Gastroesophageal sphincter (tissue), 4 donors: ENCODE results near the gene DUOX2. TPM values are rescaled to one million over a fixed set of nuclear protein-coding genes. Genes with fewer than 3 reads are reported as not detected.

ENCODE experiments used
- ATAC-seq: fragments of 150-250 bp; one replicate; pipeline ENCODE4 v1.9.1; 2016; ENCODE audit warnings: mild to moderate bottlenecking, moderate library complexity
- H3K27ac ChIP-seq, 4 donors: fragments of 200-600 bp; sonication (generic) in 3 of 4; 1 replicate in 3 of 4; 2 replicates in 1 of 4; pipeline ENCODE4 v1.5.1; 2016 to 2019
- H3K27me3 ChIP-seq: fragments of 200-600 bp; sonication (generic); one replicate; pipeline ENCODE4 v1.5.1; 2019
- H3K36me3 ChIP-seq, 2 donors: fragments of 200-600 bp; sonication (generic); one replicate each; pipeline ENCODE4 v1.5.1; 2019; ENCODE audit warnings: control low read depth in 1 of 2
- H3K4me1 ChIP-seq, 3 donors: fragments of 200-600 bp; sonication (generic); 1 replicate in 2 of 3; 2 replicates in 1 of 3; pipeline ENCODE4 v1.5.1; 2016 to 2019; ENCODE audit warnings: control low read depth in 2 of 3
- H3K4me3 ChIP-seq, 2 donors: fragments of 200-600 bp; sonication (generic); one replicate each; pipeline ENCODE4 v1.5.1; 2019; ENCODE audit warnings: mild to moderate bottlenecking in 1 of 2, moderate library complexity in 1 of 2
- H3K9me3 ChIP-seq, 3 donors: fragments of 200-600 bp; sonication (generic); one replicate each; pipeline ENCODE4 v1.5.1; 2017 to 2019; ENCODE audit warnings: control low read depth in 2 of 3
- EP300 ChIP-seq: sonication (generic); formaldehyde crosslinking; IDR thresholded peaks from one replicate; pipeline ENCODE4 v1.6.1; 2017; ENCODE audit warnings: antibody characterized with exemption, mild to moderate bottlenecking
- POLR2A ChIP-seq, 2 donors: fragments of 450-650 bp; IDR thresholded peaks; one replicate each; pipeline ENCODE4 v1.6.1; 2017; ENCODE audit warnings: antibody characterized with exemption in 2 of 2, mild to moderate bottlenecking in 2 of 2, moderate library complexity in 1 of 2
- POLR2AphosphoS5 ChIP-seq: sonication (generic); formaldehyde crosslinking; IDR thresholded peaks from one replicate; pipeline ENCODE4 v1.6.1; 2017; ENCODE audit warnings: antibody characterized with exemption
- WGBS, 2 donors: methylation state at CpG; one replicate each; pipeline ENCODE4 v1.1.5; 2018; ENCODE audit warnings: low coverage in 1 of 2; 5-methylcytosine and 5-hydroxymethylcytosine counted together
- total RNA-seq, 4 donors: library from RNA; depleted of rRNA; stranded (reverse); fragments of >200 nt; gene quantifications; one replicate each; pipeline ENCODE4 v1.1.0, GENCODE V29; 2016
- TF ChIP-seq, protein P1 (sequence below), 4 experiments: fragments of 200-600 bp in 2 of 4; fragments of 450-650 bp in 2 of 4; sonication (generic) in 1 of 4; IDR thresholded peaks; one replicate each; pipeline ENCODE4 v1.5.1; 2017 to 2019; ENCODE audit warnings: antibody characterized with exemption in 4 of 4, mild to moderate bottlenecking in 2 of 4, moderate library complexity in 2 of 4

DUOX2 gene
- total RNA-seq, 4 donors from 2014 or later = 0.13 to 1.5 (median 0.54) TPM

DNA sequence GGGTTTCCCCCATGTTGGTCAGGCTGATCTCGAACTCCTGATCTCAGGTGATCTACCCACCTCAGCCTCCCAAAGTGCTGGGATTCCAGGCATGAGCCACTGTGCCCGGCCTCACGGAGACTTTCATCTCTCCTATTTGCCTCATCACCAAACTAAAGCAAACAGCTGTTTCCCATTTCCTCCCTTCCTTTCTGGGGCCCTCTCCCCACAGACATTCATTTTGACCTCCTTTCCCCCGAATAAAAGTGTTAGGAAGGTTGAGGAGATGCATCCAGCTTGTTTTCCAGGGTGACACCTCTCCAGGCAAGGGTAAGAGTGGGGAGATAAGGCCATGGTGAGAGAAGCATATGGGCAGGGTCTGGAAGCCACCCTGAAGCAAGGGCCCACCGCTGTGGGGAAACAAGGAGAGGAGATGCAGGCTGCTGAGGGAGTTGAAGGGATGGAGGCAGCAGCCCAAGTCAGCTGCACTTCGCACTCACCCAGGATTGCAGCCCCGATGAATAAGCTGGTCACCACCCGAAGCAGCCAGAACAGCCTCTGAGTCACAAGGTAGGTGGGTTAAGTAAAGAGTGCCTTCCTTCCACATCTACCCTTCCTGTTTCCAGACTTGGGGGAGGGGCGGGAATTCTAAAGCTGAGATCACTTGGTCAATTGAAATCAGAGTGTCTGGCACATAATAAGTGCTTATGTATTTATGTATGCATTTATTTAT is 7.9 kb upstream of the DUOX2 start:
- H3K27me3 ChIP-seq = peaks cover 97% of the 10 kb centered on the region
- no peak overlapping the region for H3K4me3 ChIP-seq
- ATAC-seq = no peak
- no peaks in the 10 kb centered on the region for H3K9me3 ChIP-seq
- peaks cover 0 to 13% (median 7%) of the 10 kb centered on the region in 3 donors for H3K4me1 ChIP-seq
- 45 to 65% methylated on average over 5 to 8 of the region's 9 CpGs for WGBS, 2 donors
- H3K27ac ChIP-seq = no peak overlapping the region
- TF ChIP-seq EP300 (no peak), POLR2AphosphoS5 (no peak), POLR2A (IDR thresholded peaks at IDR 0.05) (no peak)
- TF ChIP-seq, protein P1, sequence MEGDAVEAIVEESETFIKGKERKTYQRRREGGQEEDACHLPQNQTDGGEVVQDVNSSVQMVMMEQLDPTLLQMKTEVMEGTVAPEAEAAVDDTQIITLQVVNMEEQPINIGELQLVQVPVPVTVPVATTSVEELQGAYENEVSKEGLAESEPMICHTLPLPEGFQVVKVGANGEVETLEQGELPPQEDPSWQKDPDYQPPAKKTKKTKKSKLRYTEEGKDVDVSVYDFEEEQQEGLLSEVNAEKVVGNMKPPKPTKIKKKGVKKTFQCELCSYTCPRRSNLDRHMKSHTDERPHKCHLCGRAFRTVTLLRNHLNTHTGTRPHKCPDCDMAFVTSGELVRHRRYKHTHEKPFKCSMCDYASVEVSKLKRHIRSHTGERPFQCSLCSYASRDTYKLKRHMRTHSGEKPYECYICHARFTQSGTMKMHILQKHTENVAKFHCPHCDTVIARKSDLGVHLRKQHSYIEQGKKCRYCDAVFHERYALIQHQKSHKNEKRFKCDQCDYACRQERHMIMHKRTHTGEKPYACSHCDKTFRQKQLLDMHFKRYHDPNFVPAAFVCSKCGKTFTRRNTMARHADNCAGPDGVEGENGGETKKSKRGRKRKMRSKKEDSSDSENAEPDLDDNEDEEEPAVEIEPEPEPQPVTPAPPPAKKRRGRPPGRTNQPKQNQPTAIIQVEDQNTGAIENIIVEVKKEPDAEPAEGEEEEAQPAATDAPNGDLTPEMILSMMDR (IDR thresholded peaks at IDR 0.05) = no peak
- H3K36me3 ChIP-seq = no peaks in the 10 kb centered on the region

DNA sequence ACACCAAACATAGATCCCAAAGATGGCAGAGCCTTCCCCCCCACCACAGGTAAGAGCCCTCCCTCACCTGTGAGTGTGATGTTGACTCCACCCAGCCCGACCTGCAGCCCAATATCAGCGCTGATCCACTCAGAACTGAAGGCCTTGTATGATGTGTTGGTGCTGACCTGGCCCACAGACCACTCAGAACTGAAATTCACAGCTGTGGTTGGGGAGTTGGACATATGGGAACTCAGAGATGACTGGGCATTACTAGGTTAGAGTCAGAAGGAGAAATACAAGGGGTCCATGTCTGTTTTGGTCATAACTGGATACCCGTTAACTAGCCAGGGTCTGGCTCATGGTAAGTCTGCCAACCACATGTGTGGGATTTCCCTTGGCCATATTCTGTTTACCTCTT is 7.0 kb upstream of the DUOX2 start:
- H3K36me3 ChIP-seq = no peaks in the 10 kb centered on the region
- ATAC-seq = no peak
- H3K4me3 ChIP-seq = no peak overlapping the region
- no peaks in the 10 kb centered on the region for H3K9me3 ChIP-seq
- H3K4me1 ChIP-seq = peaks cover 0 to 21% (median 12%) of the 10 kb centered on the region in 3 donors
- WGBS, 2 donors = 67 to 100% methylated on average over 1 of the region's 3 CpGs
- no peak overlapping the region for H3K27ac ChIP-seq
- TF ChIP-seq, protein P1 (IDR thresholded peaks at IDR 0.05) = no peak
- TF ChIP-seq POLR2AphosphoS5 = no peak
- no peak for TF ChIP-seq EP300
- no peak for TF ChIP-seq POLR2A (IDR thresholded peaks at IDR 0.05)
- peaks cover 97% of the 10 kb centered on the region for H3K27me3 ChIP-seq

DNA sequence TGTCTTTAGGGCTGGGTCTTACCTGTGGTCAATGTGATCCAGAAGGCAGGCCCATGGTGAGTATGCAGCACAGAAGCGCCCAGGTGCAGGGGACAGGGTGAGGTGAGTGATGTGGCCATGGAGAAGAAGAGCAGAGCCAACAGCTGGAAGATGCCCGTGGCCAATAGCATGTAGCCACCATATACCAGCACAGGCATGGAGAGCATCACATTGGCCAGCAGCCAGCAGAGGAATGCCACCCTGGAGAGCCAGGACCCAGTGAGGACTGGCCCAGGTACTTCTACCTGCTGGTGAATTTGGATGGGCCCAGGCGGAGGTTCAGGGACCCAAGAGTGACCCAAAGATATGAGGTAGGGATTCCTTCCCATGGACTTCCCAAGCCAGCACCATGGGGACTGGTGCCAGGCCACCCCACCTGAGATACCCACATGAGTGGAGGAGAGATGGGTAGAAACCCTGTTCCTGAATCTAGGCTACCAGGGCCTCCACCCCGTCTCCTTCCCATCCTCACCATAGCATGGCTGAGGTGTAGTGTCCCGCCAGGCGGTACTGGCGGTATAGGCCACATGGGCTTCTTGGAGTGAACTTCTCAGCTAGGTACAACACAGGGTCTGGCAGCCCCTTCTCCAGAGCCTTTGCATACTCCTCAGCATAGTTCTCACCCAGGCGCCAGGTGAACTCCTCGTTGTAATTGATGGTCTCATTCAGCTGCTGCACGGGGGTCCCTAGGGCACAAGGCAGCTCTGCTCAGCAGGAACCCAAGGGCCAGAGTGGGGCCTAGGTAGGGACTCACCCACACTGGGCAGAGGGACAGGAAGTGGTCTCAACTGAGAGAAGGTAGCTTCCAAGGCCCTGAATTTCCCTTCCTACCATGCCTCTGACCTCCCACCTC is 6.4 kb upstream of the DUOX2 start:
- Histone ChIP-seq H3K27me3 (peaks cover 97% of the 10 kb centered on the region), H3K27ac (no peak overlapping the region), H3K4me1 (peaks cover 0 to 21% (median 12%) of the 10 kb centered on the region in 3 donors), H3K36me3 (no peaks in the 10 kb centered on the region), H3K9me3 (no peaks in the 10 kb centered on the region), H3K4me3 (no peak overlapping the region)
- TF ChIP-seq POLR2A (IDR thresholded peaks at IDR 0.05) (no peak), POLR2AphosphoS5 (no peak), EP300 (no peak)
- TF ChIP-seq, protein P1 (IDR thresholded peaks at IDR 0.05) = no peak
- whole genome bisulfite sequencing, 2 donors = 89 to 96% methylated on average over 3 to 4 of the region's 10 CpGs
- no peak for ATAC-seq

DNA sequence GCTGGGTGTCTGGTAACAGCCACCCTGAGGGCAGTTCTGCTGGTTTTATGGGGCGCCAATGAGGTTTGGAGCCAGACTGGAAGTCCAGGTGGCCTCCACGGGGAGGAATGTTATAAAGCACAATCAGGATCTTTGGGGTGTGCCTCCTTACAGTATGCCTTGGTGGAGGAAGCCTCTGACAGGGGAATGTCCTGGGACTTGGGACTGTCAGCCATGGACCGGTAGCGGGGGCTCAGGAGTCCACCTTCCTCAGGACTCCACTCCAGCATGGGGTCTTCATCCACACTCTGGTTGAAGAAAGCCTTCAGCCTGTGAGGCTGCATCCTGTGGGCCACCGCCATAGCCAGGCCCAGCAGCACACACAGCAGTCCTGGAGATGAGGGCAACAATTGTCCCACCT is 5.0 kb upstream of the DUOX2 start:
- 60% methylated on average over 1 of the region's 5 CpGs; no CpG with 5 or more reads in 1 of the 2 donors for WGBS, 2 donors
- Histone ChIP-seq H3K4me3 (no peak overlapping the region), H3K9me3 (no peaks in the 10 kb centered on the region), H3K27me3 (peaks cover 97% of the 10 kb centered on the region), H3K27ac (no peak overlapping the region), H3K36me3 (no peaks in the 10 kb centered on the region), H3K4me1 (peaks cover 0 to 29% (median 15%) of the 10 kb centered on the region in 3 donors)
- no peak for ATAC-seq
- TF ChIP-seq POLR2AphosphoS5 (no peak), POLR2A (IDR thresholded peaks at IDR 0.05) (no peak), EP300 (no peak)
- TF ChIP-seq, protein P1 (IDR thresholded peaks at IDR 0.05) = no peak
